Tibial nerve (tissue), 4 donors: ENCODE data around the gene MATN1. TPM values are rescaled to one million over a fixed set of nuclear protein-coding genes. Genes with fewer than 3 reads are reported as not detected.

ENCODE experiments used
- DNase-seq, 2 donors: peaks; one replicate each; pipeline ENCODE4 v3.0.0-alpha.2; 2019; ENCODE audit warnings: low spot score in 2 of 2
- H3K27ac ChIP-seq, 4 donors: fragments of 200-600 bp; sonication (generic) in 3 of 4; one replicate each; pipeline ENCODE4 v1.5.1; 2017 to 2019; ENCODE audit warnings: mild to moderate bottlenecking in 1 of 4
- H3K27me3 ChIP-seq, 2 donors: fragments of 200-600 bp; sonication (generic) in 1 of 2; one replicate each; pipeline versions ENCODE4 v1.5.1 to v1.6.0; 2017 to 2019
- H3K36me3 ChIP-seq, 3 donors: fragments of 200-600 bp; sonication (generic); one replicate each; pipeline ENCODE4 v1.5.1; 2018 to 2019
- H3K4me1 ChIP-seq, 4 donors: fragments of 200-600 bp; sonication (generic) in 3 of 4; one replicate each; pipeline ENCODE4 v1.5.1; 2017 to 2019
- H3K4me3 ChIP-seq, 4 donors: fragments of 200-600 bp; sonication (generic) in 3 of 4; one replicate each; pipeline ENCODE4 v1.5.1; 2017 to 2019; ENCODE audit warnings: mild to moderate bottlenecking in 1 of 4, moderate library complexity in 1 of 4
- H3K9me3 ChIP-seq, 4 donors: fragments of 200-600 bp; sonication (generic) in 3 of 4; one replicate each; pipeline ENCODE4 v1.5.1; 2017 to 2019
- EP300 ChIP-seq, 2 donors: sonication (generic); formaldehyde crosslinking; IDR thresholded peaks; one replicate each; pipeline ENCODE4 v1.6.1; 2017; ENCODE audit warnings: antibody characterized with exemption in 2 of 2, mild to moderate bottlenecking in 1 of 2
- POLR2A ChIP-seq, 2 donors: fragments of 450-650 bp; IDR thresholded peaks; one replicate each; pipeline ENCODE4 v1.6.1; 2017; ENCODE audit warnings: antibody characterized with exemption in 2 of 2, mild to moderate bottlenecking in 2 of 2, moderate library complexity in 2 of 2
- whole genome bisulfite sequencing, 2 donors: methylation state at CpG; one replicate each; pipeline ENCODE4 v1.1.5; 2018; 5-methylcytosine and 5-hydroxymethylcytosine counted together
- total RNA-seq, 4 donors: library from RNA; depleted of rRNA; stranded (reverse); fragments of >200 nt; gene quantifications; one replicate each; pipeline ENCODE4 v1.1.0, GENCODE V29; 2016
- TF ChIP-seq, protein P1 (sequence below), 5 experiments: fragments of 200-600 bp in 3 of 5; fragments of 450-650 bp in 2 of 5; sonication (generic) in 3 of 5; IDR thresholded peaks; one replicate each; pipeline ENCODE4 v1.5.1; 2016 to 2019; ENCODE audit warnings: antibody characterized with exemption in 5 of 5, mild to moderate bottlenecking in 3 of 5, moderate library complexity in 2 of 5

MATN1 gene
- total RNA-seq, 4 donors from 2014 or later: not detected

DNA sequence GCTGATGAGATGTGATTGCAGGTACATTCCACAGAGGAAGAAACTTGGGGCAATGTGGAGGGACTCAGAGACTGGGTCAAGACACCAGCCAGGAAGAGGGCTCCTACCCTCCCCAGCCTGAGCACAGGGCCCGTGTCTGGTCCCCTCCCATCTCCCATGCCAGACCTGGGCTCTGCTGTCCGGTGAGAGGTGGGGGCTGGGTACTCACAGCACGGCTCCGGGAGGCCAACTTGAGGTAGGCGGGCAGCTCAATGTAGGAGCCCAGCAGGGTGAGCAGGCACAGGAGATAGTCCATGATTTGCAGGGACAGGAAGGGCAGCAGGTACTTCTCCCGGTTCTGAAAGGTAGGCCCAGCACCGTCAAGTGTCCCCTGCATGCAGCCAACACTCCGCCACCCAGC, 16.2 kb upstream of the MATN1 start:
- Histone ChIP-seq H3K9me3 (no peaks in the 10 kb centered on the region), H3K27ac (no peak overlapping the region), H3K4me1 (peaks cover 0 to 24% (median 2%) of the 10 kb centered on the region in 4 donors), H3K27me3 (no peaks in the 10 kb centered on the region), H3K36me3 (peaks cover 0 to 6% (median 3%) of the 10 kb centered on the region in 3 donors), H3K4me3 (no peak overlapping the region)
- DNase-seq: no peak
- 91% methylated on average over 8 of the region's 8 CpGs for WGBS, 2 donors
- TF ChIP-seq POLR2A (IDR thresholded peaks at IDR 0.05): no peak
- TF ChIP-seq, protein P1, sequence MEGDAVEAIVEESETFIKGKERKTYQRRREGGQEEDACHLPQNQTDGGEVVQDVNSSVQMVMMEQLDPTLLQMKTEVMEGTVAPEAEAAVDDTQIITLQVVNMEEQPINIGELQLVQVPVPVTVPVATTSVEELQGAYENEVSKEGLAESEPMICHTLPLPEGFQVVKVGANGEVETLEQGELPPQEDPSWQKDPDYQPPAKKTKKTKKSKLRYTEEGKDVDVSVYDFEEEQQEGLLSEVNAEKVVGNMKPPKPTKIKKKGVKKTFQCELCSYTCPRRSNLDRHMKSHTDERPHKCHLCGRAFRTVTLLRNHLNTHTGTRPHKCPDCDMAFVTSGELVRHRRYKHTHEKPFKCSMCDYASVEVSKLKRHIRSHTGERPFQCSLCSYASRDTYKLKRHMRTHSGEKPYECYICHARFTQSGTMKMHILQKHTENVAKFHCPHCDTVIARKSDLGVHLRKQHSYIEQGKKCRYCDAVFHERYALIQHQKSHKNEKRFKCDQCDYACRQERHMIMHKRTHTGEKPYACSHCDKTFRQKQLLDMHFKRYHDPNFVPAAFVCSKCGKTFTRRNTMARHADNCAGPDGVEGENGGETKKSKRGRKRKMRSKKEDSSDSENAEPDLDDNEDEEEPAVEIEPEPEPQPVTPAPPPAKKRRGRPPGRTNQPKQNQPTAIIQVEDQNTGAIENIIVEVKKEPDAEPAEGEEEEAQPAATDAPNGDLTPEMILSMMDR (IDR thresholded peaks at IDR 0.05): no peak
- TF ChIP-seq EP300 (IDR thresholded peaks at IDR 0.05): no peak

DNA sequence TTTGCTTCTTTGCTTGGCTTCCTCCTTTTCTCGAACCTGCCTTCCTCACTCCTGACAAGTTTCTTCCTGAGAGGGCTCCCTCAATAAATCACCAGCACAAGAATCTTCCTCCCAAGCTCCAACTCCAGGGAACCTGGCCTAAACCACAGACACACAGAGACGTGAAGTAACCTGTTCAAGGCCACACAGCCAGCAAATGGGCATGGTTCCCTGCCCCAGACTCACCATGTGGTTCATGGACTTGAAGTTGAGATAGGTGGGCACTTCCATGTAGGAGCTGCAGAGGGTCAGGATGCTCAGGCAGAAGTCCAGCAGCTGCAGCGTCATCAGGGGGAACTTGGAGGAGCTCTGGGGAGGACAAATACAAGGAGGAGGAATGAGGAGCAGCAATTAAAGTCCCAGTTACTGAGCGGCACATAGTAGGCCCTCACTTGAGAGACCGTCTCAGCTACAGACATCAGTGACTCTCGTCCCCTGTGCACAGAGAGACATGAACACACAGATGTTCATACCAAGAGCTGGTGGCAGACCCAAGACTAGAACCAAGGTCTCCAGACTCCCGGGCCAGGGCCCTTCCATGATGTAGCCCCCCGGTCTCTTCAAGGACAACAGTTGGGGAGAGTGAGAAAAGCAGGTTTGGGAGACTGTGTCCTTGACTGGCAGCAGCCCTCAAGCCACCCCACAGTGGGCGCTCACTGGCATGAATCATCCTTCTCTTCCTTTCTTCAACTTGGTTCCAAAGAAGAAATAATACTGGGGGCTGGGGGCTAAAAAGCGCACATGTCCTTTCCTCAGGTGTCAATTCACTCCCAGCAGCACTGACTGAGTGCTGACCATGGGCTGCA, 15.6 kb upstream of the MATN1 start:
- TF ChIP-seq, protein P1 (IDR thresholded peaks at IDR 0.05): no peak
- no peak for TF ChIP-seq POLR2A (IDR thresholded peaks at IDR 0.05)
- TF ChIP-seq EP300 (IDR thresholded peaks at IDR 0.05): no peak
- Histone ChIP-seq H3K36me3 (peaks cover 0 to 6% (median 3%) of the 10 kb centered on the region in 3 donors), H3K9me3 (no peaks in the 10 kb centered on the region), H3K27me3 (no peaks in the 10 kb centered on the region), H3K4me3 (no peak overlapping the region), H3K4me1 (peaks cover 0 to 17% (median 0%) of the 10 kb centered on the region in 4 donors), H3K27ac (no peak overlapping the region)
- no peak for DNase-seq
- WGBS, 2 donors: 89 to 92% methylated on average over 10 of the region's 10 CpGs

DNA sequence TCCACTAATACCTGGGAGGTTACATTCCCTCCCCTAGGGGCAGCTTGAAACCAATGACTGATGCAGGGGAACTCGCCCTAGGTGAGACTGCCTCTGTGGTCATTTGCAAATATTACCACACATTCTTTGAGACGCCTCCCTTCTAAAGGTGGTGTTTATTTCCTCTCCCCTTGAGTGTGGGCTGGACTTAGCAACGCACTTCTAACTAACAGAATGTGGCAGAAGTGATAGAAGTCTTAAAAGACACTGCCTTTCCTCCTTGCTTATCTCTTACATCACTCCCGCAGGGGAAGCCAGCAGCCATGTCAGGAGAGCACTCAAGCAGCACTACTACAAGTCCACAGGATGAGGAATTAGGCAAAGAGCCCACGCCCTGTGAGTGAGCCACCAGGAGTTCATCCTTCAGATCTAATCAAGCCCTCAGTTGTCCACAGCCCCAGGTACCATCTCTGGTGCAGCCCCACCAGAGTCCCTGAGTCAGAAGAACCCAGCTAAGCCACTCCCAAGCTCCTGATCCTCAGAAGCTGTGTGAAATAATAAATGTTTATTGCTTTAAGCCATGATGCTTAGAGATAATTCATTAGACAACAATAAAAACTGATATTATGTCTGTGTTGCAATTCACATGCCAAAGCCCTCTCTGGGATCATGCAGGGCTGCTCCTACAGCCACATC, 14.8 kb upstream of the MATN1 start:
- H3K4me1 ChIP-seq: peaks cover 0 to 14% (median 2%) of the 10 kb centered on the region in 4 donors
- DNase-seq: no peak
- 89 to 95% methylated on average over 5 of the region's 5 CpGs for WGBS, 2 donors
- H3K4me3 ChIP-seq: no peak overlapping the region
- H3K27me3 ChIP-seq: no peaks in the 10 kb centered on the region
- H3K36me3 ChIP-seq: peaks cover 0 to 6% (median 3%) of the 10 kb centered on the region in 3 donors
- no peak overlapping the region for H3K27ac ChIP-seq
- H3K9me3 ChIP-seq: no peaks in the 10 kb centered on the region
- TF ChIP-seq, protein P1 (IDR thresholded peaks at IDR 0.05): no peak
- TF ChIP-seq EP300 (IDR thresholded peaks at IDR 0.05): no peak
- no peak for TF ChIP-seq POLR2A (IDR thresholded peaks at IDR 0.05)

DNA sequence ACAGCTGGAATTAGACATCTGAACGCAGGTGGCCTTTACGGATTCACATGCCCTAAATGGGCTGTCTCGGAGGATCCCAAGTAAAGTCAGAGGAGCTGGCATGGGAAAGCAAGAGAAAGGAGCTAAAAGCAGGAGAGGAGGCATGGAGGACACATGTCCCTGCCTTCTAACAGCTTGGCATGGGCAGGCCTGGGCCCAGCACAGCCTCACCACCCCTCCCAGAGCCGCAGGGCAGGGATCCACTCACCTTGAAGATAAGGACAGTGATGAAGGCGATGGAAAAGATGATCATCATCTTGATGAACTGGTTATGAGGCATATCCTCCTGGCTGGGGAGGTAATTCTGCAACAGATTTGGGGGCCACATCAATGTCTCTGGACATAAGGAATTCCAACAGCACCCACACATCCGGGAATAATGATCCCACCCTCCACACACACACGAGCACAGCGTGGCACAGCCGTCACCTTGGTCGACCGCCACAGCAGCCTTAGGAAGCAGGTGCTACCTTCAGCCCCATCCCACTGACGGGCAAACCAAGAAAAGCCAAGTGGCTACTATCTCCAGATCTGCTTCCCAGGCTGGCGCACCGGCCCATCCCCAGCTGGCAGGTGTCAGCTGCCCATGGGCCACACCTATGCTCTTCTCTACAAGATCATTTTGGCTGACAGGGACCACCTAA, 14.1 kb upstream of the MATN1 start:
- Histone ChIP-seq H3K36me3 (peaks cover 0 to 6% (median 3%) of the 10 kb centered on the region in 3 donors), H3K27me3 (no peaks in the 10 kb centered on the region), H3K9me3 (no peaks in the 10 kb centered on the region), H3K27ac (no peak overlapping the region), H3K4me3 (no peak overlapping the region), H3K4me1 (peaks cover 0 to 9% (median 7%) of the 10 kb centered on the region in 4 donors)
- no peak for TF ChIP-seq EP300 (IDR thresholded peaks at IDR 0.05)
- TF ChIP-seq, protein P1 (IDR thresholded peaks at IDR 0.05): no peak
- TF ChIP-seq POLR2A (IDR thresholded peaks at IDR 0.05): no peak
- WGBS, 2 donors: 88 to 95% methylated on average over 14 of the region's 14 CpGs
- no peak for DNase-seq
